Stimulated activated CD8-positive, alpha-beta memory T cell treated with anti-CD3 and anti-CD28 coated beads, Interleukin-12 subunit alpha, Interleukin-12 subunit beta, amount 100 ng/mL, for 1 hour (primary cell): ENCODE data around the gene EMP2.
"Not testable (repeated sequence)": the region's sequence is repeated elsewhere in the genome, so short reads cannot be mapped to it uniquely, and the experiment has no call there.

Experiments
- DNase-seq: peaks from one replicate; pipeline ENCODE4 v3.0.0-alpha.2; 2020; ENCODE audit warnings: low read depth

The EMP2 gene

DNA sequence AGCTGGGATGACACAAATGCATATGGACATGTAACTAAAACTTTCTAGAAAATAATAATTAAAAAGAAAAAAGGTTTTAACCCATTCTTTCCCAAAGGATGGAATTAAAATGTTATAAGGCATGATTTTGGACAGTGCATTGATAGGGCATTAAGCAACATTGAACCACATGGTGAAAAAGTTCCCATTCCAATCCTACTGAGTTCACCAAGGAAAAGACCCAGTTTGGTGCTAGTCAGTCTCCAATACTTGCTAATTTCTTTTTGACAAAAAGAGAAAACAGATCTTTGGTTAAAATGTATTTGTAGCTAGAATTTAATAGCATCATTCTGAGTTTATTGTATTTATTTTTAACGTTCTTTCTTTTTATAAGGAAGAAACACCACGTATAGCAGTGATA, 28.1 kb downstream of the EMP2 start:
- DNase-seq: no peak

DNA sequence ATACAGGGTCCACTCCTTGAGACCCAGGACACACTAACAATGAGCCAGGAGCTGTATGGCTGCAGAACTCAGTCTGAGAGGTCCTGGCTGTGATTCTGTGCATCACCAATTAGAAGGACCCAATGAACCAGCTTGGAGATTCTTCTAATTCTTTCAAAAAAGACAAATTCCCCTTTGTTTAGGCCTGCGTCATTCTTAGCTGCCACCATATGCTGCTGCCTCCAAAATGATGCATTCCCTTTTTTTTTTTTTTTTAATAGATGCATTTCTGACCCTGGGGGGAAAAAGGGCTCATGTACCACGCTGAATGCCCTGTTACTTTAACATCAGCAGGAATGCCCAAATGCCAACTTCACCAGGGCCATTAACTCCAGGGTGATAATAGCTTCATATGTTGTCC, 28.5 kb downstream of the EMP2 start:
- DNase-seq: no peak

- DNase-seq: no peak
These were observed 32.0 kb downstream of the EMP2 start for GRCh38 chr16:10548404-10548803.

GRCh38 chr16:10547708-10548107, 32.7 kb downstream of the EMP2 start:
- DNase-seq: no peak

DNA sequence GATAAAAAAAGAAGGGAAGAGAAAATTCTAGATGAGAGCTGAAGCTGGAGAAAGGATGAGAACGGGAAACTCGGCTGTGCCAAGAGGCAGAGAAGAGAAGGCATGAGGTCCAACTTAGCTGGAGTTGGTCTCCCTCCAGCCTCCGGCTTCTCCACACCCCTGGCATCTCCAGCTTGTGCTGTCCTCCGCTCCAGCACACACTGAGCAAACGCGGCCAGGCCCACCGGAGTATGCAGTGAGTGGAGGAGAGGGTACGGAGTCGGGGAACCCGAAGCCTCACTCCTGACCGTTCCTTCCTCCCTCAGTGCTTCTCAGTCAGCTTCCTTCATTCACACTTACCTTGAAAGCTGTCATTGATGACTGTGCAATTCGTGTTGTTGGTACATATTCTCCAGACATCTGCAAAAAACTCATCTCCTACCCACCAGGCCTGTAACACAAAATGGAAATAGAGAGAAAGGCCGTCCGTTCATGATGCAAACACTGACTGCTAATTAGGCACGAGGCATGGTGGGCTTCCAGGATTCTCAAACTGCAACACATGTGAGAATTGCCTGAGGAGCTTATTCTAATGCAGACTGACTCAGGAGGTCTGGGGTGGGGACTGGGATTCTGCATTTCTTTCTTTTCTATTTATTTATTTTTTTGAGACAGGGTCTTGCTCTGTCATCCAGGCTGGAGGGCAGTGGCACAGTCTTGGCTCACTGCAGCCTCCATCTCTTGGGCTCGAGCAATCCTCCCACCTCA, 37.0 kb downstream of the EMP2 start:
- no peak for DNase-seq

- DNase-seq: no peak
These were observed 39.0 kb downstream of the EMP2 start for GRCh38 chr16:10541366-10541765.

DNA sequence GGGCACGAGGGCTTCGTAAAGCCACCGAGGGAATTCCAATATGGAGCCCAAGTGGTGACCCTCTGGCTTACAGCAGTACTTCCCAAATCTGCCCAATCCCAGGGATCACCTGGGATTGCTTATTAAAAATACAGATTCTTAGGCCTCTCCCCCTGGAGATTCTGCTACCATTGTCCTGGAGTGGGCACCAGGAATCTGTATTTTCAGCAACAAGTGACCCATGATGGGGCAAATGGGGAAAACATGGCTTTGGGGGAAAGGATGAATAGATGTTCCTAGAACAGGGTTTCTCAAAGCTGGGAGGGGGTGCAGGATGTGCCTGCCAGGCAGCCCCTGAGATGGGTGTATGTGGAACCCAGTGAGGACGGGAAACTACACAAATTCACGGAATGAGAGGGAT, 40.6 kb downstream of the EMP2 start:
- DNase-seq: no peak

DNA sequence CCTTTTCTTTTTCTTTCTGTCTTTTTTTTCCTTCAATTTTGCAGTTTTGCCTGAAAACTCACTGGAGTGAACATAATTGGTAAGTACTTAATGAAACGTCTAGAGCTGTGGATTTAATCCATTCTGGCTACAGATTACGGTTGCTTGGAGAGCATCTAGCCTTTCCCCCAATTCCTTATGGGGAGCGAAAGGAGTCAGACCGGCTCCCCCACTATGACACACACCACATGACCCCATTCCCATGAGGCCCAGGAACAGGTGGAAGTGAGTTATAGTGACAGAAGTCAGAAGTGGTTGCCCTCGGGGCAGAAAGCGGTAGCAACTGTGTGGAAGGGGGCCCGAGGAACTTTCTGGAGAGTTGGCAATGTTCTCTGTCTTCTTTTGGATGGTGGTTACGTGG, 41.2 kb downstream of the EMP2 start:
- DNase-seq: no peak

- no peak for DNase-seq
These were observed 41.8 kb downstream of the EMP2 start for GRCh38 chr16:10538583-10538982.

DNA sequence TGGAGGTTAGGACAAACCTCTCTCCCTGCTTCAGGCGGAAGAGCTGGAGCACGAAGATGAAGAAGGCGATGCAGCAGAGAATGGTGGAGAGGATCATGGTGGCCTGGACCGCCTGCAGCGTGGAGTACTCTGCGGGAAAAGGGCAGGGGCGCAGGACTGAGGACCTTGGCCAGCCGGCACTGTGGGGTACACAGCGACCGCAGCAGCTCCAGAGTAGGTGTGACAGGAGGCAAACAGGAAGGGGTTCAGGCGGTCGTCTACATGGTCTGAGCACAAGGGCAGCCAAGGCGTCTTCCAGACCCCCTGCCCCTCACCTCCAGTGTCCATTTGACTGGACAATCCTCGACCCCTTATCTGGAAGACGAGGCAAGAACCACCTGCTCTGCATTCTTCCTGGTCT, 42.5 kb downstream of the EMP2 start:
- no peak for DNase-seq

- DNase-seq: no peak
These were observed 43.5 kb downstream of the EMP2 start for GRCh38 chr16:10536814-10537389.

DNA sequence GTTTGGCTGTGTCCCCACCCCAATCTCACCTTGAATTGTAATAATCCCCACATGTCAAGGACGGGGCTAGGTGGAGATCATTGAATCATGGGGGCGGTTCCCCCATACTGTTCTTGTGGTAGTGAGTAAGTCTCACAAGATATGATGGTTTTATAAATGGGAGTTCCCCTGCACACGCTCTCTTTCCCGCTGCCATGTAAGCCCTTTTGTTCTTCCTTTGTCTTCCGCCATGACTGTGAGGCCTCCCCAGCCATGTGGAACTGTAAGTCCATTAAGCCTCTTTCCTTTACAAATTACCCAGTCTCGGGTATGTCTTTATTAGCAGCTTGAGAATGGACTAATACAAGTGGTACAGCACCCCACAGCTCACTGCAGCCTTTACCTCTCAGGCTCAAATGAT, 44.1 kb downstream of the EMP2 start:
- not testable (repeated sequence) for DNase-seq

DNA sequence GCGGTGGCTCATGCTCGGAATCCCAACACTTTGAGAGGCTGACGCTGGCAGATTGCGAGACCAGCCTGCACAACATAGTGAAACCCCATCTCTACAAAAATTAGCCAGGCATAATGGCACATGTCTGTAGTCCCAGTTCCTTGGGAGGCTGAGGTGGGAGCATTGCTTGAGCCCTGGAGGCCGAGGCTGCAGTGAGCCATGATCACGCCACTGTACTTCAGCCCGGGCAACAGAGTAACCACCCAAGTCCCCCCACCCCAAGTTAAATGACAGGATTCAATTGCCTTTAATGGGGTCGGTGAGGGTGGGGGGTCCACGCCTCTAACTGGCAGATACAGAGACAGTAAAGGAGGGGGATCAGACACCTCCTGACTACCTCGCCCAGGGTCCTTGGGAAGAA, 44.9 kb downstream of the EMP2 start:
- DNase-seq: no peak

DNA sequence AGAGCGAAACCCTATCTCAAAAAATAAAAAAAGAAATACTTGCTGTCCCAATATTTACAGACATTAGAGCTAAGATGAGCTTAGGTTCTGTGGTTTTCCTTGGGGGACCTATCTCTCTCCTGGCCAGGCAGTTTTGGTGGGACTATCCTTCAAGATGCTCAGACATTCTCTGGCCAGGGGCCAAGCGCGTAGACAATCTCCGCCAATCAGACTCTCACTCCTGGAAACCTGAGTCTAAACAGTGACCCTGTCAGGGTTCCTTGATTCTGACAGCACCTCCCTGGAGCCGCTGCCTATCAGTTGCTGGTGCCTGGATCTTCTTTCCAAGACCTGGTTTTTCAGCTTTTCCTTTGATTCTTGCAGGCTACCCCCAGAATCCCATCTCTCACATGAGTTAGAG, 45.6 kb downstream of the EMP2 start:
- no peak for DNase-seq

DNA sequence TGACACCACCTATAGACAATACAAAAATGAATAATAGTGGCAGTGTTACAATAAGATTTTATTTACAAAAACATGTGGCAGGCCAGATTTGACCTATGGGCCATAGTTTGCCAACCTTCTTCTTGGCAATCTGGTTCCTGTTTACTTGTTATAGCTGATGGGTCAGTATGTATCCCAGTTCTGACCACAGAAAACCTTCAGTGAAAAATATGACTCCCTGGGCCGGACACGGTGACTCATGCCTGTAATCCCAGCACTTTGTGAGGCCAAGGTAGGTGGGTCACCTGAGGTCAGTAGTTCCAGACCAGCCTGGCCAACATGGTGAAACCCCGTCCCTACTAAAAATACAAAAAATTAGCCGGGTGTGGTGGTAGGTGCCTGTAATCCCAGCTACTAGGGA, 46.8 kb downstream of the EMP2 start:
- not testable (repeated sequence) for DNase-seq

- no peak for DNase-seq
These were observed 48.8 kb downstream of the EMP2 start for GRCh38 chr16:10531582-10531981.

DNA sequence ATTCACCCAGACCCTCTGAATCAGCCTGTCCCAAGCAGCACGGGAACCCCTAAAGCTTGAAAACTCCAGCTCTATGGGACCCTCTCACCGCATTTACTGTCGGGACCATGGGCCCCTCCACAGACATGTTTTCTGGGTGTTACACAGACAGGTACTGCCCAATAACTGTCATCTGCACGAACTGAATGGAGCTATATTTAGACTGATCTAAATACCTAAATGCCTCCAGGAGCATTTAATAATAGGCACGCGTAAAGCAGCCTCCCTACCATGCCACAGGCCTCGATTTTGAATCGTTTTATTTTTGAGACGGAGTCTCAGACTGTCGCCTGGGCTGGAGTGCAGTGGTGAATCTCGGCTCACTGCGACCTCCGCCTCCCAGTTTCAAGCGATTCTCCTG, 49.7 kb downstream of the EMP2 start:
- DNase-seq: no peak

GRCh38 chr16:10529895-10530669, 50.3 kb downstream of the EMP2 start:
- DNase-seq: no peak

DNA sequence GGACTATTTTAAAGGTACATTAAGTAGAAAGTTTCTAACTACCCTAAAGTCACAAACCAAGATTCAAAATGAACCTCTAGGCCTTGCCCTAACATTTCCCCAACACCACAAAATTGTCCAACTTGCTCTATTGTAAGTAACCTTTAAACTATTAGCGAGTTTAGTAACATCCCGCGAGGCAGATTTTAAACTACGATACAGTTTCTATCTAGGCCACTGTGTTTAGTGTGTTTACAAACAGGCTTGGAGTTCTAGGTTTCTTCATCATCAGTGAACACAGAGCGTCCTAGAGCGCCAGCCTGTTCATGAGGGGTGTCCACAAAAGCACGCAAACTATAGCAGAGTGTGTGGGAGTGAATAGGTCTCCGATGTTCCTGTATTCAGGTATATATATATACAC, 51.8 kb downstream of the EMP2 start:
- no peak for DNase-seq

GRCh38 chr16:10526962-10527361, 53.4 kb downstream of the EMP2 start:
- DNase-seq: no peak

DNA sequence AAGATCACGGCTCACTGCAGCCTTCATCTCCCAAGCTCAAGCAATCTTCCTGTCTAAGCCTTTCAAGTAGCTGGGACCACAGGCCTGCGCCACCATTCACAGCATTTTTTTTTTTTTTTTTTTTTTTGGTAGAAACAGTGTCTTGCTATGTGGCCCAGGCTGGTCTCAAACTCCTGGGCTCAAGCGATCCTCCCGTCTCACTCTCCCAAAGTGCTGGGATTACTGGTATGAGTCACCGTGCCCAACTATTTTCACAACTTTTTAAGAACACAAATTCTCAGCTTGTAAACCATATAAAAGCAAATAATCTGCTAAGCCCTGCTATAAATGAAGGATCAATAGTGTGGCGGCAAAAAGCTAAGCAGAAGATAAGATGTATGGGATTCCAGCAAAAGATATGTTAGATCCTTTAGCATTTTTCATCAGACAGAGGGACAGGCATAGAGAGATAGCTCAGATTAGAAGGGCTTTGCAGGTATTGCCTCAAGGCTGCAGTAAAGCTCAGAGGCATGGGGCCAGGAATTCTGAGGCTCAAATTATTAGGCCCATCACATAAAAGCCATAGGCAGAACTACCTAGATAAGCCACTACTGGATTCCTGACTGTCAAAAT, 55.1 kb downstream of the EMP2 start:
- no peak for DNase-seq

DNA sequence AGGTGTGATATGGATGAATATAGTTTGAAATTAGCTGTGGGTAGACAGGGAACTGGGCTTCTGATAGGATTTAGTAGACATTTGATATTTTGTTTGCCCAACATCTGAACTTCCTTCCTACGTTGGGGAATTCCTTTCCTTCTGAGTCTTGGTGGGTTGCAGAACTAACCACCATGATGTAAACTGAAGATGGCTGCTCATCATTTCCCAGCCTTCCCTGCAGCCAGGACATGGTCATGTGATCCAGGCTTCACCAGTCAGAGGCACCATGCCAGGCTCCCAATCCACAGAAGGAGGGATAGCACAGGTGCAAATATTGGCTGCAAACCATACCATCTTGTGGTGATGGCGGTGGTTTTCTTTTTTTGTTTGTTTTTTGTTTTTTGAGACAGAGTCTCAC, 57.4 kb downstream of the EMP2 start:
- DNase-seq: no peak

GRCh38 chr16:10521681-10522274, 58.6 kb downstream of the EMP2 start:
- DNase-seq: no peak
